Measurements from ENCODE around the gene PCOLCE2.

DNA sequence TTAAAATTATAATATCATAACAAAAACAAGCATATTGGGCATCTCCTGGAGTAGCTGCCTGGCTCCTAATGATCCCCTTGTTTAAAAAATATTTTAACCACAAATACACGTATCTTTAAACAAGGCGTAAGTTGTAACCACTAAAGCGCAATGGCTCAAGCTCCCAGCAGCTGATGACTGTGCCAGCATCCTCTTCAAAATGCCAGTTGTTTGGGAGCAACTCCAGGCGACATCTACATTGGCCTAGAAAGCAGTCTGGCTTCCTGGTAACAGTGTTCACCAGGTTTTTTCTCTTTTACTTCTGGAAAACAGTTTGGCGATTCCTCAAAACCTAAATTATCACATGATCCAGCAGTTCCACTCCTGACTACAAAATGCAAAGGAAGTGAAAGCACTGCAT, 13.8 kb downstream of the PCOLCE2 start:
- TF ChIP-seq, protein P1, sequence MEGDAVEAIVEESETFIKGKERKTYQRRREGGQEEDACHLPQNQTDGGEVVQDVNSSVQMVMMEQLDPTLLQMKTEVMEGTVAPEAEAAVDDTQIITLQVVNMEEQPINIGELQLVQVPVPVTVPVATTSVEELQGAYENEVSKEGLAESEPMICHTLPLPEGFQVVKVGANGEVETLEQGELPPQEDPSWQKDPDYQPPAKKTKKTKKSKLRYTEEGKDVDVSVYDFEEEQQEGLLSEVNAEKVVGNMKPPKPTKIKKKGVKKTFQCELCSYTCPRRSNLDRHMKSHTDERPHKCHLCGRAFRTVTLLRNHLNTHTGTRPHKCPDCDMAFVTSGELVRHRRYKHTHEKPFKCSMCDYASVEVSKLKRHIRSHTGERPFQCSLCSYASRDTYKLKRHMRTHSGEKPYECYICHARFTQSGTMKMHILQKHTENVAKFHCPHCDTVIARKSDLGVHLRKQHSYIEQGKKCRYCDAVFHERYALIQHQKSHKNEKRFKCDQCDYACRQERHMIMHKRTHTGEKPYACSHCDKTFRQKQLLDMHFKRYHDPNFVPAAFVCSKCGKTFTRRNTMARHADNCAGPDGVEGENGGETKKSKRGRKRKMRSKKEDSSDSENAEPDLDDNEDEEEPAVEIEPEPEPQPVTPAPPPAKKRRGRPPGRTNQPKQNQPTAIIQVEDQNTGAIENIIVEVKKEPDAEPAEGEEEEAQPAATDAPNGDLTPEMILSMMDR (IDR thresholded peaks at IDR 0.05) = no peak
- TF ChIP-seq POLR2A (IDR thresholded peaks at IDR 0.05) (no peak), POLR2AphosphoS5 (IDR thresholded peaks at IDR 0.05) (no peak), EP300 (IDR thresholded peaks at IDR 0.05) (no peak)
